Umbilical cord (tissue), 2 donors: ENCODE results near the gene TMEM80. TPM values are rescaled to one million over a fixed set of nuclear protein-coding genes. Genes with fewer than 3 reads are reported as not detected.
"Not testable (repeated sequence)": the region's sequence is repeated elsewhere in the genome, so short reads cannot be mapped to it uniquely, and the experiment has no call there.

ENCODE experiments used
- DNase-seq: peaks from one replicate; pipeline ENCODE4 v3.0.0-alpha.2; 2015; ENCODE audit warnings: low spot score
- total RNA-seq: library from RNA; depleted of rRNA; stranded (reverse); fragments of >200 nt; gene quantifications from one replicate; pipeline ENCODE4 v1.2.3, GENCODE V29; 2014; ENCODE audit warnings: low replicate concordance; ENCODE audit not compliant: insufficient read depth

The TMEM80 gene
- total RNA-seq, 1 donor from 2014 or later: 7.7 TPM

DNA sequence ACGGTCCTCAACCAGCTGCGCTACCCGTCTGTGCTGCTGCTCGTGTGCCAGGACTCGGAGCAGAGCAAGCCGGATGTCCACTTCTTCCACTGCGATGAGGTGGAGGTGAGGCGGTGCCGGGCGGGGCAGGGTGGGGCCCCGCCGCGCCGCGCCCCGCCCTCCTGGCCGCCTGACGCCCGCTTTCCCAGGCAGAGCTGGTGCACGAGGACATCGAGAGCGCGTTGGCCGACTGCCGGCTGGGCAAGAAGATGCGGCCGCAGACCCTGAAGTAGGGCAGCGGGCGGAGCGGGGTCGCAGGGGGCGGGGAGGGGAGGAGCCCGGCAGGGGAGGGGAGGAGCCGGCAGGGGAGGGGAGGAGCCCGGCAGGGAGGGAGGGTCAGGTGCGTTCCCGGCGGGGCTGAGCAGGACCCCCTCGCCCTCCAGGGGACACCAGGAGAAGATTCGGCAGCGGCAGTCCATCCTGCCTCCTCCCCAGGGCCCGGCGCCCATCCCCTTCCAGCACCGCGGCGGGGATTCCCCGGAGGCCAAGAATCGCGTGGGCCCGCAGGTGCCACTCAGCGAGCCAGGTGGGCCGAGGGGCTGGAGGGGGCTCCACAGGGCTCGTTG, 25.1 kb downstream of the TMEM80 start:
- DNase-seq: no peak

DNA sequence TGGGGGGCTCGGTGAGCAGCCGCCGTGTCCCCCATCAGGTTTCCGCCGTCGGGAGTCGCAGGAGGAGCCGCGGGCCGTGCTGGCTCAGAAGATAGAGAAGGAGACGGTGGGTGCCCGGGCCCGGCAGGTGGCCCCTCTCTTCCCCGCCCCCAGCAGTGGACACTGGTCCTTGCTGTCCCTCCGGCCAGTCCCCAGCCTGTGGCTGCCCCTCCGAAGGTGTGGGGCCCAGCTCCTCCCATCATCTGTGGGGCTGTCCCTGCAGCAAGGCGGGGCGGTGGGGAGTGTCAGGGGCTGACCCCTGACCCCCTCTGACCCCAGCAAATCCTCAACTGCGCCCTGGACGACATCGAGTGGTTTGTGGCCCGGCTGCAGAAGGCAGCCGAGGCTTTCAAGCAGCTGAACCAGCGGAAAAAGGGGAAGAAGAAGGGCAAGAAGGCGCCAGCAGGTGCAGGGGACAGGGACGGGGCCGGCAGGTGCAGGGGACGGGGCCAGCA, 25.7 kb downstream of the TMEM80 start:
- DNase-seq: no peak

DNA sequence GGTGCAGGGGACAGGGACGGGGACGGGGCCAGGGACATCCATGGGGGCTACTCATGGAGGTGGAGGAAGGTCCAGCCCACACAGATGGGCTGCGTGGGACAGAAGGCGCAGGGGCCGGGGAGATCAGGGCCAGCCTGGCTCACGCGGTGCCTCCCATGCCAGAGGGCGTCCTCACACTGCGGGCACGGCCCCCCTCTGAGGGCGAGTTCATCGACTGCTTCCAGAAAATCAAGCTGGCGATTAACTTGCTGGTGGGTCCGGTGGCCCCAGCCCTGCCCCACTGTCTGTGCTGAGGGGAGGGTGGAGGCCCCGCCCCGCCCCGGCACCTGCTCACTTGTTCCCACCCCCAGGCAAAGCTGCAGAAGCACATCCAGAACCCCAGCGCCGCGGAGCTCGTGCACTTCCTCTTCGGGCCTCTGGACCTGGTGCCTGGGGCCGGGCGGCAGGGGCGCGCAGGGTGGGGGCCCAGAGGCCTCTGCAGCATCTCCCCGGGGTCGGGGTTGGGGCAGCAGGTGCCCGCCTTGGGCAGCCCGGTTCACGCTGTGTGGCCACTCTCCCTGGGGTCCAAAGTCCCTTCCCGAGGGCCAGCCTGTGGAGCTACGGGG, 26.2 kb downstream of the TMEM80 start:
- DNase-seq: no peak

DNA sequence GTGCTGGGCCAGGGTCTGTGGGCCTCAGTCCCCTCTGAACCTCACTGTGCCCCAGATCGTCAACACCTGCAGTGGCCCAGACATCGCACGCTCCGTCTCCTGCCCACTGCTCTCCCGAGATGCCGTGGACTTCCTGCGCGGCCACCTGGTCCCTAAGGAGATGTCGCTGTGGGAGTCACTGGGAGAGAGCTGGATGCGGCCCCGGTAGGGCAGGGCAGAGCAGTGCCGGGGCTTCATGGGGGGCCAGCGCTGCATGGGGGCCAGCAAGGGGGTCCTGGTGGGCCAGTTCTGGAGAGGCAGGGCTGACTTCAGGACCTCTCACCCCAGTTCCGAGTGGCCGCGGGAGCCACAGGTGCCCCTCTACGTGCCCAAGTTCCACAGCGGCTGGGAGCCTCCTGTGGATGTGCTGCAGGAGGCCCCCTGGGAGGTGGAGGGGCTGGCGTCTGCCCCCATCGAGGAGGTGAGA, 26.8 kb downstream of the TMEM80 start:
- no peak for DNase-seq

DNA sequence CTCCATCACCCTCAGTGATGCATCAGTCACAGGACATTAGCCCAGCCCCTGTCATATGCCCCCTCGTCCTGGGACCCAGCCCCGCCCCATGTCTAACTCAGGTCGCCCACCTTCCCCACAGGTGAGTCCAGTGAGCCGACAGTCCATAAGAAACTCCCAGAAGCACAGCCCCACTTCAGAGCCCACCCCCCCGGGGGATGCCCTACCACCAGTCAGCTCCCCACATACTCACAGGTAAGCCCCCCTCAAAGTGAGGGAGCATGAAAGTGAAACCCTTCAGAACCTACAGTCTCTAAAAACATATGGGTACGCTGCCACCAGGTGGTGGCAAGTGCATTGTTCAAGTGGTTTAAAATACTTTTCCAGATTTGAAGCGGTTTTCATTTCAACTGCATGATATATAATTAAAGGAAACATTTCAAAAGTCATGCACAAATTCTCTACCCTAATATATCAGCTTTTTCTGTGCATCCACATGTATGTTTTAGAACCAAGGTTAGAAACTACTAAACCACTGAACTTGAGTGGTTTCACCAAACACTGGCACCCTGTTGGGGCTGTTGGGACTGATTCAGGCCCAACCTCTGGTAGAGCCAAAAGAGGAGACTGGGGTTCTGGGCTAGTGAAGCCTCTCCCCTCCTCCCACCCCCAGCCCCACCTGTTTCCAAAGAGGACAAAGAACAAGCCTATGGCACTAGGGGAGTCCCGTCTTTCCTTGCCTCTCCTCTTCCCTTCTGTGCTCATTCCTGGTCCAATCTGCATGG, 27.7 kb downstream of the TMEM80 start:
- peak; percentile 46 for DNase-seq

DNA sequence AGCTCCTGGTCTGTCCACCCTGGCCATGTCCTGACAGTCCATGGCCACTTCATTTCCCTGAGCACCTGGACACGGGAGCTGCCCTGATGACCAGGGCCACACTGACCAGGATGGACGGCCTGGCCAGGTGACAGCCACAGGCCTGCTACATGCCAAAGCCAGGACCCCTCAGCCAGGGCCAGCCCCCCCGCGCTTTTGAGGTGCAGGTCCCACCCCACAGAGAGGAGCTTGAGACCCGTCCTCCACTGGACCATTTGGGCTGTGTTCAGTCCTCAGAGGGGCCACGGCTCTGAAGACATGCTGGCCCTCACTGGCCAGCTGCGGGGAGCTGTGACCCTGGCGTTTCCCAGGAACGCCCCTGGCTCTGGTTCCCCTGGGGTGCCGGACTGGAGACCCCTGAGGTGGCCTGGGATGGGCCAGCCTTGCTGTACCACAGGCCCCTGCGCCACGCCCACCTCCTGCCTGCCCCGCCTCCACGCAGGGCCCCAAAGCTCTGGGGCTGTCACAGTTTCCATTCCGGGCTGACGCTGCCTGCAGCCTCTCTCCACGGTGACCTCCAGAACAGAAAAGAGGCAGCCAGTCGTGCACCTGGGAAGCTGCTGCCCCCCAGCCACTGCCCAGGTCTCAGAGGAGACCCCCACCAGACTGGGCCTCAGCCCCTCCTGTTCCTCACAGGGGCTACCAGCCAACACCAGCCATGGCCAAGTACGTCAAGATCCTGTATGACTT, 28.6 kb downstream of the TMEM80 start:
- DNase-seq: no peak

DNA sequence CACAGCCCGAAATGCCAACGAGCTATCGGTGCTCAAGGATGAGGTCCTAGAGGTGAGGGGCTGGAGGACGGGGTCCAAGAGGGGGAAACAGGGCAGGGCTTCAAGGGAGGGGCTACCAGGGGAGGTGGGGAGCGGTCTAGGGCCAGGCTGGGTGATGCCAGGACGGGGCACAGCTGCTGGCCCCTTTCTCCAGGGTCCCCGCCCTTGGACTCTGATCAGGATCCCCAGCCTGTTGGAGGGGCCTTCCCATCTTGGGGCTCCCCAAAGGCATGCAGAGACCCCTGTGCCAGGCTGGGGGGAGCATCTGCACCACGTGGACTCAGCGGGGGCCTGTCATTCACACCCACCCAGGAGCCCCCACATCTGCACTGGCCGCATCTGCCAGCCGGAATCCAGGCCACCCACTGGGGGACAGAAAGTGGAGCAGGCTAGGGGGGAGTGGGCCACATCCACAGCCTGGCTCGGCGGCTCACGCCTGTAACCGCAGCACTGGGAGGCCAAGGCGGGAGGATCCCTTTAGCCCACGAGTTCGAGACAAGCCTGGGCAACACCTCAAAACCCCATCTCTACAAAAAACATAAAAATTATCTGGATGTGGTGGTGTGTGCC, 29.3 kb downstream of the TMEM80 start:
- DNase-seq: no peak

DNA sequence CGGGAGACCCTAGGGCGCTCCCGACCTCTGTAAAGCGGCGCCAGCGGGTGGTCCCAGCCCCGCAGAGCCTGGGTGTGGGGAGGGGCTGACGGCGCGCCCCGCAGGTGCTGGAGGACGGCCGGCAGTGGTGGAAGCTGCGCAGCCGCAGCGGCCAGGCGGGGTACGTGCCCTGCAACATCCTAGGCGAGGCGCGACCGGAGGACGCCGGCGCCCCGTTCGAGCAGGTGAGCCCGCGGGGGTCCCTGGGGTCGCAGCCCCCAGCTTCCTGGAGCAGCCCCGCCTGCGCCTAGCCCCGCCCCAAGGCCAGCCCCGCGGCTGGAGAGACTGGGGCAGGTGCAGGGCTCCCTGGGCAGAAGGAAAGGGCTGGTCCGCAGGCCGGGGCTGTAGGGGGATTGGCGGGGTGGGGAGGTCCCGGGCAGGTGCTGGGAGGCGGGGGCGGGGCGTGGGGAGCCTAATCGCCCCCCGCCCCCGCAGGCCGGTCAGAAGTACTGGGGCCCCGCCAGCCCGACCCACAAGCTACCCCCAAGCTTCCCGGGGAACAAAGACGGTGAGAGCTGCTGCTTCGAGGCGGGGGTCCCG, 30.1 kb downstream of the TMEM80 start:
- DNase-seq: no peak

DNA sequence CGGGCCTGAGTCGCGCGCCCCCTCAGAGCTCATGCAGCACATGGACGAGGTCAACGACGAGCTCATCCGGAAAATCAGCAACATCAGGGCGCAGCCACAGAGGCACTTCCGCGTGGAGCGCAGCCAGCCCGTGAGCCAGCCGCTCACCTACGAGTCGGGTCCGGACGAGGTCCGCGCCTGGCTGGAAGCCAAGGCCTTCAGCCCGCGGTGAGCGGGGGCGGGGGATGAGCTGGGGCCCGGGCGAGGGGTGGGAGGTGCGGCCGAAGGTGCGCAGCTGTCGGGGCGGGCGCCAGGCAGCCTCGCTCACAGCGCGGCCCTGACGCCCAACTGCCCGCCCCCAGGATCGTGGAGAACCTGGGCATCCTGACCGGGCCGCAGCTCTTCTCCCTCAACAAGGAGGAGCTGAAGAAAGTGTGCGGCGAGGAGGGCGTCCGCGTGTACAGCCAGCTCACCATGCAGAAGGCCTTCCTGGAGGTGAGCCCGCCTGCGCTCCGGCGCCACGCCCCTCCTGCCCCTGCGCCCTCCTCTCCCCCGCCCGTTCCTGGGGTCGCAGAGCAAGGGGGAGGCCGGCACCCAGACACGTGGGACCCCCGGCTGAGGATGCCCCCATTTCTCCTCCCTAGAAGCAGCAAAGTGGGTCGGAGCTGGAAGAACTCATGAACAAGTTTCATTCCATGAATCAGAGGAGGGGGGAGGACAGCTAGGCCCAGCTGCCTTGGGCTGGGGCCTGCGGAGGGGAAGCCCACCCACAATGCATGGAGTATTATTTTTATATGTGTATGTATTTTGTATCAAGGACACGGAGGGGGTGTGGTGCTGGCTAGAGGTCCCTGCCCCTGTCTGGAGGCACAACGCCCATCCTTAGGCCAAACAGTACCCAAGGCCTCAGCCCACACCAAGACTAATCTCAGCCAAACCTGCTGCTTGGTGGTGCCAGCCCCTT, 30.9 kb downstream of the TMEM80 start:
- peak; percentile 60 for DNase-seq

DNA sequence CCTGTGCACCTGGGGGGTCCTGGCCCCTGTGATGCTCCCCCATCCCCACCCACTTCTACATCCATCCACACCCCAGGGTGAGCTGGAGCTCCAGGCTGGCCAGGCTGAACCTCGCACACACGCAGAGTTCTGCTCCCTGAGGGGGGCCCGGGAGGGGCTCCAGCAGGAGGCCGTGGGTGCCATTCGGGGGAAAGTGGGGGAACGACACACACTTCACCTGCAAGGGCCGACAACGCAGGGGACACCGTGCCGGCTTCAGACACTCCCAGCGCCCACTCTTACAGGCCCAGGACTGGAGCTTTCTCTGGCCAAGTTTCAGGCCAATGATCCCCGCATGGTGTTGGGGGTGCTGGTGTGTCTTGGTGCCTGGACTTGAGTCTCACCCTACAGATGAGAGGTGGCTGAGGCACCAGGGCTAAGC, 31.7 kb downstream of the TMEM80 start:
- DNase-seq: no peak

DNA sequence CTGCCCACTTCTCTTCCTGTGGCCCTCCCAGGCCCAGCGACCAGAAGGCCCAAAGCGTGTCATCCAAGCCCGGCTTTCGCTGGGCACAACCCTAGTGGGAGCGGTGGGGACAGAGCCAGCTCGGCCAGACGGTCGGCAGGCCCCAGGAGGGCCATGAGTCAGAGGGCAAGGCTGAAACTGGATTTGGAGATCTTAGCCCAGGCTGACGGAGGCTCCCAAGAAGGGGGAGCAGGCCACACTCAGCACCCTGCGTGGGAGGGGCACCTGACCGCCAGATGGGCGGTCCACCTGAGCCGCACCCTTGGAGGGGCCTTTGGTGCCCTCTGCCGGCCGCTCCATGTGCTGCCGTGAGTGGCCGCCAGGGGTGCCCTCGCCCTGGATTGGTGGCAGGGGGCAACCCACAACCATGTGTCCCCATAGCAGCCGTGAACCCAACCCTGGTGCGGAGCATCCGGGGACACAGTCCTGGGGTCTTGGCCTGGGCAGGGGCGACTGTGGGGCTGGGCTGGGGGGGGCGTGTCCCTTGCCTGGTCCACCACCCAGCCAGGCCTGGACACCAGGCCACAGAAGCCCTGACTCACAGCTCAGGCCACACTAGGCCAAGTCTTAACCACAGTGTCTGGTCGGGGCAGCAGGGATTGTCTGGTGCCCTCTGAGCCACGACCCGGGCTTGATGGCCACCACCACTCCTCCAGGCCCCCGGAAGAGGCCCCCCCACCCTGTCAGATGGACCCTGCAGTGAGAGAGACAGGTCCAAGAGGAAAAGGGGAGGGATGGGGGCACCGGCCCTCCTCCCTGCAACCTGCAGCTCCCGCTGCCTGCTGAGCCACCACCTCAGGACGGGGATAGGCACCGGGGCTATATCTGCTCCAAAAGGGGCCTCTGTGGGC, 32.5 kb downstream of the TMEM80 start:
- DNase-seq: peak; percentile 82

DNA sequence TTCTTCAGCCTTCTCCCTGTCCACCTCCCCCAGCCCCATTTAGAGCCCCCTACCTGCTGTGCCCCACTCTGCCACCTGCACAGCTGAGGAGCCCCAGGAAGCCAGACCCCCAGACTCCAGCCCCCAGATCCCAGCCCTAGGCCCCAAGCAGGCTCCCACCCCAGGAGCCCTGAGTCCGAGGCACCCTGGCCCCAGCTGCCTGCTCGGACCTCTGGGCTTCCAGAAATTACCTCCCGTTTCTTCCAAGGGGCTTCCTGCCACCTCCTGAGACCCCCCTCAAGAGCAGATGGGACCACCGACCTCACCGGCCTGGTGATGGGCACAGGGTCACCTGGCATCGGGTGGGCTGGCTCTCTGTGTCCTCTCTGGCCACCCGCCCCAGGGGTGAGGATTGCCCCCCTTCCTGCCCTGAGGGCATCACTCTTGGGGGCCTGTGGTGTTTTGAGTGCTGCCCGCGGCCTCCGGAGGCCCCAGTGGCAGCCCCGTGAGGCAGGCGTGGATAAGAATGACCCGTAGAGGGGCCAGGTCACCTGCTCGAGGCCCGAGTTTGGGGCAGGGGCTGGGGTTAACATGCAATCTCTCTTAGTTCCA, 33.4 kb downstream of the TMEM80 start:
- no peak for DNase-seq

DNA sequence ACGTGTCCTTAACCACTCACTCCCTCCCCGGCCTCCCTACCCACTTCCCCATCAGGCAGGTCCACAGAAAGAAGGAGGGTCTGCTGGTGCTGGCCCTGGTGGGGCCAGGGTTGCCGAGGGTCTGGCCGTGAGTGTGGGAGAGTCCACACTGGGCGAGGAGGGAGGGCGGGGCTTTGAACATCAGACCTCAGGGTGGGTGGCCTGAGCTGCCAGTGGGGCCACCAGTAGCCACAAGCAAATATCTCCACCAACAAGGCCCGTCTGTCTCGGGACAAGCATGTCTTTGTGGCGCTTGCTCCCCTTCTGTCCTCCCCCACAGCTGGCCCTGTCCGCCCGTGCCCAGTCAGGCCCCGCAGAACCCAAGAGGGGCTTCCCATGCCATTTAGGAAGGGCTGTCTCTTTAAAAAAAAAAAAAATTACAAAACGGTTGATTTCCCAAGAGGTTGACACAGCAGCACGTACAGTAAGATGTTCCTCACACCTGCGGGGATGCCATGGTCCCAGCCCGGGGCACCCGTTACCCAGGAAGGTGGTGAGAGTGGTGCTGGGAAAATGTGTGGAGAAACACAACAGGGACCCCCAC, 34.0 kb downstream of the TMEM80 start:
- no peak for DNase-seq

DNA sequence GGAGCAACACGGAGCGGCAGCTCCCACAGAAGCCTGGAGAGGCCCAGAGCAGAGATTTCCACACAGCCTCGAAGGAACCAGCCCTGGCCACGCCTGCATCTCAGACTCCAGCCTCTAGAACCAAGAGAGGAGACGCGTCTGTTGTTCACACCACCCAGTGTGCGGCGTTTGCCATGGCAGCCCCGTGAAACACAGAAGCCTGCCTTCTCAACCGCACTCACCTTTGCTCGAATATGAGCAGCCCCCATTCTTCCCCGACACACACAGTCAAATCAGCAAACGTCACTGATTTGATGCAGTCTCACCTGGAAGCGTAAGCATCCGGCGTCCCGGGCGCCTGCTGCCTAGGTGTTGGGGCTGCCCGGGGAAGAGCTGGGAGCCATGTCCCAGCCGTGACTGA, 37.5 kb downstream of the TMEM80 start:
- no peak for DNase-seq

DNA sequence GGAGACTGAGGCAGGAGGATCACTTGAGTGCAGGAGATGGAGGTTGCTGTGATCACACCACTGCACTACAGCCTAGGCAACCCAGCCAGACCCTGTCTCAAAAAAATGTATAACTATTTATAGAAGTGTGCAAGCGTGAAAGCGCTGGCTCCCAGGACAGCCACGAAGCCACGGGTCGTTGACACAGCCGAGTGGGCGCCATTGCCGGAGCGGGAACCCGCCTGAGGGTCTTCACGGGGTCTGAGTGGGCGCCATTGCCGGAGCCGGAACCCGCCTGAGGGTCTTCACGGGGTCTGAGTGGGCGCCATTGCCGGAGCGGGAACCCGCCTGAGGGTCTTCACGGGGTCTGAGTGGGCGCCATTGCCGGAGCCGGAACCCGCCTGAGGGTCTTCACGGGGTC, 38.9 kb downstream of the TMEM80 start:
- not testable (repeated sequence) for DNase-seq

DNA sequence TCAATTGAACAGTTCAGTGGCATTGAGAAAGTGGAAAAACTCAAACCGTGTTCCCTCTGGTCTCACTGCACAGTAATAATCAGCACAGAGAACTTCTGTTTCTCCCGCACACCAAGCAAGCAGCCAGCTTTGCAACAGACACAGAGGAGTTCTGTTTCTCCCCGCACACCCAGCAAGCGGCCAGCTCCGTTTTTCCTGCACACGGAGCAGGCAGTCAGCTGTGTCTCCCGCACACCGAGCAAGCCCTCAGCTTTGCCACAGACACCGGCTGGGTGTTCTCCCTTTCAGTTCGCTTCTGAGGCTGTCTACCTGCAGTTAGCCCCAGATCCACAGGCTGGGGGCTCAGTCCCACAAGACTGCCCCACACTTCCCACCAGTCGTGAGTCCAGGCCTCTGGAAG, 41.8 kb downstream of the TMEM80 start:
- DNase-seq: no peak

DNA sequence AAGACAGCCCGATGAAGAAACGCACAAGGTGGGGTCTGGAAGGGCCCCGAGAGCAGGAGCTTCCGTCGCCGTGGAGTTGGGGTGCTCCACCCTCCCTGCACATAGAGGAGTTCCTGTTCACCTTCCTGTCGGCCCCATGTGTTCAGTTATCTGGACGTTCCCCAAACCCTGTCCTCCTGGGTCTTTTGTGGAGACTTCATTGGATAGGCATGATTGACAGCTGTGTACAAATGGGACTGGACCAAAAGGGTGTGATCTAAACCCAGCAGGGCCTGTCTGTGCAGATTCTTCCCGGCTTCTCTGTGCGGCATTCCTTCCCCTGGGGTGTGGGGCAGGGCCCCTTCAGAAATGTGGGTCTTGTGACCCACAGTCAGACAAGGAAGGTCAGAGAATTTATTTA, 42.3 kb downstream of the TMEM80 start:
- peak; percentile 18 for DNase-seq

DNA sequence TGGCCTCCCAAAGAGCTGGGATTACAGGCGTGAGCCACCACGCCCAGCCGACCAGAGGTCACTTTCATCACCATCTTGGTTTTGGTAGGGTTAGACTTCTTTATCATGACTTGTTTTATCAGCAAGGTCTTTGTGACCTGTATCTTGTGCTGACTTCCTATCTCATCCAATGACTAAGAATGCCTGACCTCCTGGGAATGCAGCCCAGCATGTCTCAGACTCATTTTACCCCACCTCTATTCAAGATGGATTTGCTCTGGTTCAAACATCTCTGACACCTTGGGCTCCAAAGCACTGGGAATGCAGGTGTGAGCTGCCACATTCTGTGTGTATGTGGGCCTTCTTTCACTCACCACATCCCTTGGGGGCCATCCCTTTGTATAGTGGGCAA, 46.5 kb downstream of the TMEM80 start:
- no peak for DNase-seq
